Caco-2 (cell line): ENCODE data around the gene WDR82. TPM values are rescaled to one million over a fixed set of nuclear protein-coding genes. Genes with fewer than 3 reads are reported as not detected.

Source experiments
- BruUV-seq: library from RNA; stranded (reverse); fragments of 400-500 nt; replicated peaks from 2 replicates; lab custom pipeline; 2021; lab: Mats Ljungman, UMichigan
- CTCF ChIA-PET: fragments of 300-600 bp; sonication (Branson Sonifier 250); formaldehyde crosslinking; loops from one replicate; lab custom pipeline; 2022; ENCODE audit warnings: antibody characterized with exemption; lab: Charles Lee
- POLR2A ChIA-PET: fragments of 300-600 bp; sonication (Branson Sonifier 250); formaldehyde crosslinking; loops from one replicate; lab custom pipeline; 2022; ENCODE audit warnings: antibody characterized with exemption; lab: Charles Lee
- DNase-seq, 2 experiments: peaks; one replicate each; pipeline versions ENCODE4 v3.0.0 to v3.0.0-alpha.2; 2020 to 2022
- H3K27me3 ChIP-seq: replicated peaks from 2 replicates; pipeline ENCODE4 v1.6.0; 2011; ENCODE audit warnings: low read length; ENCODE audit not compliant: control insufficient read depth, insufficient read depth
- H3K36me3 ChIP-seq: 2 replicates; pipeline ENCODE4 v1.5.1; 2011; ENCODE audit warnings: low read length; ENCODE audit not compliant: control insufficient read depth, insufficient read depth
- H3K4me1 ChIP-seq: fragments of 250-450 bp; sonication (Bioruptor Pico); 2 replicates; pipeline ENCODE4 v1.5.1; 2020; ENCODE audit warnings: mild to moderate bottlenecking
- H3K4me3 ChIP-seq: 2 replicates; pipeline ENCODE4 v1.5.1; 2011; ENCODE audit warnings: low read depth, mild to moderate bottlenecking, control low read depth, low read length
- H3K9me3 ChIP-seq: fragments of 250-450 bp; sonication (Bioruptor Pico); 2 replicates; pipeline ENCODE4 v1.5.1; 2020; ENCODE audit warnings: mild to moderate bottlenecking, moderate library complexity
- H3K27ac Mint-ChIP-seq: one replicate; pipeline ENCODE4 v1.8.0; 2022; ENCODE audit warnings: mixed read lengths; ENCODE audit not compliant: unreplicated experiment
- H3K27me3 Mint-ChIP-seq: one replicate; pipeline ENCODE4 v1.8.0; 2022; ENCODE audit warnings: mixed read lengths; ENCODE audit not compliant: insufficient read depth, unreplicated experiment
- H3K36me3 Mint-ChIP-seq: one replicate; pipeline ENCODE4 v1.8.0; 2022; ENCODE audit warnings: mild to moderate bottlenecking, mixed read lengths; ENCODE audit not compliant: insufficient read depth, unreplicated experiment
- H3K4me1 Mint-ChIP-seq: one replicate; pipeline ENCODE4 v1.8.0; 2022; ENCODE audit warnings: low read depth, mixed read lengths; ENCODE audit not compliant: unreplicated experiment
- H3K4me3 Mint-ChIP-seq: one replicate; pipeline ENCODE4 v1.8.0; 2022; ENCODE audit warnings: mild to moderate bottlenecking, moderate library complexity, mixed read lengths; ENCODE audit not compliant: unreplicated experiment
- H3K9me3 Mint-ChIP-seq: one replicate; pipeline ENCODE4 v1.8.0; 2022; ENCODE audit warnings: mixed read lengths; ENCODE audit not compliant: unreplicated experiment
- CTCF ChIP-seq, 2 experiments: fragments of 200-600 bp in 1 of 2; IDR thresholded peaks; 1 replicate in 1 of 2; 2 replicates in 1 of 2; pipeline versions ENCODE4 v1.5.1 to v1.8.0; 2011 to 2022; ENCODE audit warnings: antibody characterized with exemption in 1 of 2, control low read depth in 1 of 2, inconsistent platforms in 1 of 2, low read depth in 1 of 2, low read length in 1 of 2, mild to moderate bottlenecking in 1 of 2, moderate library complexity in 1 of 2; ENCODE audit not compliant: insufficient read depth in 1 of 2, severe bottlenecking in 1 of 2, unreplicated experiment in 1 of 2
- intact Hi-C: fragments of 100-400 bp; cut with micrococcal nuclease; formaldehyde crosslinking; loops from one replicate; pipeline ENCODE4 v1.10.0; 2022; ENCODE audit not compliant: unreplicated experiment
- total RNA-seq: library from RNA; stranded (reverse); gene quantifications from 2 replicates; pipeline ENCODE4 v1.2.3, GENCODE V29; 2022

Gene WDR82
- total RNA-seq, 1 experiment from 2014 or later, result 67.1 TPM

- ChIA-PET POLR2A (interaction anchor here (1.0 kb wide), 1 partner anchor 128 kb away, joined by 3 read pairs; no protein-coding TSS in a partner anchor), CTCF (interaction anchor here (0.6 to 3.7 kb wide), 22 partner anchors 9 to 279 kb away, joined by 3 to 32 read pairs (median 4); partner anchors contain the start of genes DUSP7, POC1A, RPL29 and RRP9)
- Histone ChIP-seq H3K9me3 (no peaks in the 10 kb centered on the region), H3K27me3 (no peaks in the 10 kb centered on the region), H3K4me1 (peaks cover 4% of the 10 kb centered on the region; the same call in 1 of the 2 replicates), H3K36me3 (no peaks in the 10 kb centered on the region), H3K4me3 (no peak overlapping the region)
- no peak overlapping the region for H3K27ac Mint-ChIP-seq
- peak; percentile 88 to 91 for TF ChIP-seq CTCF (IDR thresholded peaks at IDR 0.05; ENCODE audit: insufficient read depth in 1 of 2, low read depth in 1 of 2, low read length in 1 of 2, severe bottlenecking in 1 of 2, unreplicated experiment in 1 of 2)
- no peaks in the 10 kb centered on the region for H3K36me3 Mint-ChIP-seq
- no peak overlapping the region for H3K4me3 Mint-ChIP-seq
- BruUV-seq, result no TSS peak
- intact Hi-C loops, result loop anchor here (1.0 kb wide), 1 partner anchor 165 kb away; no protein-coding TSS in a partner anchor
- H3K9me3 Mint-ChIP-seq, result no peaks in the 10 kb centered on the region
- H3K27me3 Mint-ChIP-seq, result no peaks in the 10 kb centered on the region
- peak; percentile 84 to 88 for DNase-seq
- H3K4me1 Mint-ChIP-seq, result peaks cover 6% of the 10 kb centered on the region
Observed at GRCh38 chr3:52220380-52221026, 57.9 kb downstream of the WDR82 start.

- Mint-ChIP-seq H3K36me3 (peaks cover 9% of the 10 kb centered on the region), H3K27me3 (no peaks in the 10 kb centered on the region), H3K9me3 (no peaks in the 10 kb centered on the region), H3K4me3 (no peak overlapping the region), H3K4me1 (peaks cover 6% of the 10 kb centered on the region), H3K27ac (no peak overlapping the region)
- no peaks in the 10 kb centered on the region for H3K36me3 ChIP-seq
- DNase-seq, result peak in 1 of 2 experiments; percentile 49
- H3K4me1 ChIP-seq, result peaks cover 4% of the 10 kb centered on the region; the same call in 1 of the 2 replicates
- H3K9me3 ChIP-seq, result no peaks in the 10 kb centered on the region
- ChIA-PET CTCF (interaction anchor here (1.1 to 3.7 kb wide), 6 partner anchors 12 to 183 kb away, joined by 3 to 32 read pairs (median 14); no protein-coding TSS in a partner anchor), POLR2A (no interaction called here)
- H3K4me3 ChIP-seq, result no peak overlapping the region
- BruUV-seq, result no TSS peak
- H3K27me3 ChIP-seq, result no peaks in the 10 kb centered on the region
- no peak for TF ChIP-seq CTCF (IDR thresholded peaks at IDR 0.05; ENCODE audit: insufficient read depth in 1 of 2, low read depth in 1 of 2, low read length in 1 of 2, severe bottlenecking in 1 of 2, unreplicated experiment in 1 of 2)
- intact Hi-C loops, result no loop called here
Observed at GRCh38 chr3:52218937-52219650, 59.4 kb downstream of the WDR82 start.

GRCh38 chr3:52218454-52218853 lies 60.0 kb downstream of the WDR82 start:
- no peak overlapping the region for H3K27ac Mint-ChIP-seq
- no peak for DNase-seq
- POLR2A ChIA-PET, result no interaction called here
- H3K27me3 Mint-ChIP-seq, result no peaks in the 10 kb centered on the region
- intact Hi-C loops, result no loop called here
- no TSS peak for BruUV-seq
- no peaks in the 10 kb centered on the region for H3K9me3 Mint-ChIP-seq
- Histone ChIP-seq H3K9me3 (no peaks in the 10 kb centered on the region), H3K27me3 (no peaks in the 10 kb centered on the region), H3K36me3 (no peaks in the 10 kb centered on the region), H3K4me3 (no peak overlapping the region), H3K4me1 (peaks cover 4% of the 10 kb centered on the region; the same call in 1 of the 2 replicates)
- peaks cover 6% of the 10 kb centered on the region for H3K4me1 Mint-ChIP-seq
- peaks cover 13% of the 10 kb centered on the region for H3K36me3 Mint-ChIP-seq
- no peak overlapping the region for H3K4me3 Mint-ChIP-seq
- CTCF ChIA-PET, result interaction anchor here (1.3 to 3.2 kb wide), 2 partner anchors 22 to 167 kb away, joined by 3 to 32 read pairs; no protein-coding TSS in a partner anchor
- TF ChIP-seq CTCF (IDR thresholded peaks at IDR 0.05; ENCODE audit: insufficient read depth in 1 of 2, low read depth in 1 of 2, low read length in 1 of 2, severe bottlenecking in 1 of 2, unreplicated experiment in 1 of 2), result no peak
